Measurements from ENCODE around the gene GIMD1.
"Not testable (repeated sequence)": the region's sequence is repeated elsewhere in the genome, so short reads cannot be mapped to it uniquely, and the experiment has no call there.

GIMD1 gene

GRCh38 chr4:106344647-106344970 lies 24.0 kb downstream of the GIMD1 start:
- no peak for DNase-seq

GRCh38 chr4:106343865-106344646 lies 24.5 kb downstream of the GIMD1 start:
- no peak for DNase-seq

GRCh38 chr4:106340774-106341173 lies 27.8 kb downstream of the GIMD1 start:
- DNase-seq: no peak

GRCh38 chr4:106339431-106339830 lies 29.1 kb downstream of the GIMD1 start:
- DNase-seq: no peak

- no peak for DNase-seq
Measured at GRCh38 chr4:106338671-106339070, 29.9 kb downstream of the GIMD1 start.

- DNase-seq: no peak
Measured at GRCh38 chr4:106337916-106338315, 30.7 kb downstream of the GIMD1 start.

GRCh38 chr4:106336618-106337017 lies 32.0 kb downstream of the GIMD1 start:
- DNase-seq: no peak

- DNase-seq: no peak
Measured at GRCh38 chr4:106334741-106335470, 33.7 kb downstream of the GIMD1 start.

GRCh38 chr4:106333186-106333585 lies 35.4 kb downstream of the GIMD1 start:
- no peak for DNase-seq

- DNase-seq: no peak
Measured at GRCh38 chr4:106329041-106329618, 39.4 kb downstream of the GIMD1 start.

GRCh38 chr4:106325800-106326199 lies 42.8 kb downstream of the GIMD1 start:
- no peak for DNase-seq

GRCh38 chr4:106323119-106323518 lies 45.5 kb downstream of the GIMD1 start:
- DNase-seq: no peak

- not testable (repeated sequence) for DNase-seq
Measured at GRCh38 chr4:106321814-106322213, 46.8 kb downstream of the GIMD1 start.

GRCh38 chr4:106321168-106321567 lies 47.4 kb downstream of the GIMD1 start:
- not testable (repeated sequence) for DNase-seq

GRCh38 chr4:106320235-106320634 lies 48.3 kb downstream of the GIMD1 start:
- no peak for DNase-seq

- DNase-seq: no peak
Measured at GRCh38 chr4:106318511-106318910, 50.1 kb downstream of the GIMD1 start.

GRCh38 chr4:106317815-106318214 lies 50.8 kb downstream of the GIMD1 start:
- DNase-seq: no peak

- DNase-seq: no peak
Measured at GRCh38 chr4:106316773-106317409, 51.7 kb downstream of the GIMD1 start.

GRCh38 chr4:106315968-106316772 lies 52.4 kb downstream of the GIMD1 start, which contains the start of the genes AIMP1 and TBCK:
Gene AIMP1, plus strand, starts transcription at chr4:106316550. Its CDS starts 8,460 bp downstream, at chr4:106325010.
Gene TBCK, minus strand, starts transcription at chr4:106316209. Its CDS starts 7,249 bp downstream, at chr4:106308960.
- peak; percentile 42 for DNase-seq

- DNase-seq: peak; percentile 0
Measured at GRCh38 chr4:106315476-106315967, 53.1 kb downstream of the GIMD1 start.

- no peak for DNase-seq
Measured at GRCh38 chr4:106314960-106315359, 53.6 kb downstream of the GIMD1 start.

- no peak for DNase-seq
Measured at GRCh38 chr4:106312997-106313522, 55.5 kb downstream of the GIMD1 start.

Measured in SHP77 treated with DMSO at 0.1 percent for 48 hours (cell line).